Measurements from ENCODE around the gene TMC6. TPM values are rescaled to one million over a fixed set of nuclear protein-coding genes. Genes with fewer than 3 reads are reported as not detected.

TMC6 gene
- total RNA-seq, 1 donor from 2014 or later = 61.7 TPM

- Histone ChIP-seq H3K9ac (ENCODE audit: low read length) (no peak overlapping the region), H3K4me3 (ENCODE audit: insufficient read depth, low read depth, low read length) (no peak overlapping the region), H3K27ac (ENCODE audit: low read depth, low read length) (no peak overlapping the region), H4K20me1 (ENCODE audit: insufficient read depth, low read length) (no peaks in the 10 kb centered on the region), H3K27me3 (ENCODE audit: insufficient read depth, low read length) (peaks cover 4% of the 10 kb centered on the region), H2AFZ (ENCODE audit: low read depth, low read length) (no peak overlapping the region), H3K9me3 (ENCODE audit: insufficient read depth, low read depth, low read length) (no peaks in the 10 kb centered on the region), H3K79me2 (ENCODE audit: insufficient read depth, low read length) (no peaks in the 10 kb centered on the region), H3K4me2 (ENCODE audit: low read length) (no peak overlapping the region), H3K4me1 (ENCODE audit: insufficient read depth, low read length) (peaks cover 10% of the 10 kb centered on the region), H3K36me3 (ENCODE audit: insufficient read depth, low read length) (no peaks in the 10 kb centered on the region)
- Mint-ChIP-seq H3K27ac (ENCODE audit: unreplicated experiment) (no peak overlapping the region), H3K9me3 (ENCODE audit: unreplicated experiment) (no peaks in the 10 kb centered on the region), H3K4me1 (ENCODE audit: low read depth, unreplicated experiment) (peaks cover 7% of the 10 kb centered on the region), H3K36me3 (ENCODE audit: low read depth, unreplicated experiment) (no peaks in the 10 kb centered on the region), H3K4me3 (ENCODE audit: unreplicated experiment) (no peak overlapping the region), H3K27me3 (ENCODE audit: low read depth, unreplicated experiment) (peaks cover 17% of the 10 kb centered on the region)
- FAIRE-seq = no peak
- no peak for TF ChIP-seq EZH2 (IDR thresholded peaks at IDR 0.05; ENCODE audit: insufficient read depth, low read length)
- TF ChIP-seq, protein P1, sequence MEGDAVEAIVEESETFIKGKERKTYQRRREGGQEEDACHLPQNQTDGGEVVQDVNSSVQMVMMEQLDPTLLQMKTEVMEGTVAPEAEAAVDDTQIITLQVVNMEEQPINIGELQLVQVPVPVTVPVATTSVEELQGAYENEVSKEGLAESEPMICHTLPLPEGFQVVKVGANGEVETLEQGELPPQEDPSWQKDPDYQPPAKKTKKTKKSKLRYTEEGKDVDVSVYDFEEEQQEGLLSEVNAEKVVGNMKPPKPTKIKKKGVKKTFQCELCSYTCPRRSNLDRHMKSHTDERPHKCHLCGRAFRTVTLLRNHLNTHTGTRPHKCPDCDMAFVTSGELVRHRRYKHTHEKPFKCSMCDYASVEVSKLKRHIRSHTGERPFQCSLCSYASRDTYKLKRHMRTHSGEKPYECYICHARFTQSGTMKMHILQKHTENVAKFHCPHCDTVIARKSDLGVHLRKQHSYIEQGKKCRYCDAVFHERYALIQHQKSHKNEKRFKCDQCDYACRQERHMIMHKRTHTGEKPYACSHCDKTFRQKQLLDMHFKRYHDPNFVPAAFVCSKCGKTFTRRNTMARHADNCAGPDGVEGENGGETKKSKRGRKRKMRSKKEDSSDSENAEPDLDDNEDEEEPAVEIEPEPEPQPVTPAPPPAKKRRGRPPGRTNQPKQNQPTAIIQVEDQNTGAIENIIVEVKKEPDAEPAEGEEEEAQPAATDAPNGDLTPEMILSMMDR (IDR thresholded peaks at IDR 0.05; ENCODE audit: insufficient read depth, low read depth, low read length) = no peak
- no peak for DNase-seq (ENCODE audit: low read depth)
Observed at GRCh38 chr17:78137392-78138203, 9.0 kb upstream of the TMC6 start.

GRCh38 chr17:78135858-78136500 lies 7.4 kb upstream of the TMC6 start:
- Mint-ChIP-seq H3K4me3 (ENCODE audit: unreplicated experiment) (no peak overlapping the region), H3K36me3 (ENCODE audit: low read depth, unreplicated experiment) (no peaks in the 10 kb centered on the region), H3K27me3 (ENCODE audit: low read depth, unreplicated experiment) (peaks cover 20% of the 10 kb centered on the region), H3K4me1 (ENCODE audit: low read depth, unreplicated experiment) (no peaks in the 10 kb centered on the region), H3K9me3 (ENCODE audit: unreplicated experiment) (no peaks in the 10 kb centered on the region), H3K27ac (ENCODE audit: unreplicated experiment) (no peak overlapping the region)
- DNase-seq (ENCODE audit: low read depth) = no peak
- TF ChIP-seq, protein P1 (IDR thresholded peaks at IDR 0.05; ENCODE audit: insufficient read depth, low read depth, low read length) = no peak
- TF ChIP-seq EZH2 (IDR thresholded peaks at IDR 0.05; ENCODE audit: insufficient read depth, low read length) = no peak
- Histone ChIP-seq H3K79me2 (ENCODE audit: insufficient read depth, low read length) (no peaks in the 10 kb centered on the region), H2AFZ (ENCODE audit: low read depth, low read length) (no peak overlapping the region), H3K4me2 (ENCODE audit: low read length) (no peak overlapping the region), H4K20me1 (ENCODE audit: insufficient read depth, low read length) (no peaks in the 10 kb centered on the region), H3K4me1 (ENCODE audit: insufficient read depth, low read length) (no peaks in the 10 kb centered on the region), H3K36me3 (ENCODE audit: insufficient read depth, low read length) (no peaks in the 10 kb centered on the region), H3K9me3 (ENCODE audit: insufficient read depth, low read depth, low read length) (no peaks in the 10 kb centered on the region), H3K4me3 (ENCODE audit: insufficient read depth, low read depth, low read length) (no peak overlapping the region), H3K27me3 (ENCODE audit: insufficient read depth, low read length) (peaks cover 6% of the 10 kb centered on the region), H3K27ac (ENCODE audit: low read depth, low read length) (no peak overlapping the region), H3K9ac (ENCODE audit: low read length) (no peak overlapping the region)
- FAIRE-seq = no peak

All from astrocyte (in vitro differentiated cells and primary cell).